Activated CD8-positive, alpha-beta T cell treated with anti-CD3 and anti-CD28 coated beads, Interleukin-2, amount 10 ng/mL, durations not matched to agents 7 days and 5 days (primary cell): ENCODE results near the gene FKBP1A. TPM values are rescaled to one million over a fixed set of nuclear protein-coding genes. Genes with fewer than 3 reads are reported as not detected.
A peak's percentile ranks its signal among the peaks of the same experiment; 100 is the strongest.

Experiments used
- ATAC-seq: fragments of 150-1000 bp; cut with Tn5 transposase; one replicate; pipeline ENCODE4 v1.10.0; 2021; ENCODE audit warnings: moderate library complexity
- CTCF ChIA-PET: fragments of 350-600 bp; sonication (Branson Sonifier 250); formaldehyde crosslinking; loops from one replicate; lab custom pipeline; 2021; ENCODE audit warnings: antibody characterized with exemption; lab: Charles Lee
- POLR2A ChIA-PET: fragments of 350-600 bp; sonication (Branson Sonifier 250); formaldehyde crosslinking; loops from one replicate; lab custom pipeline; 2021; ENCODE audit warnings: antibody characterized with exemption; lab: Charles Lee
- DNase-seq: peaks from one replicate; pipeline ENCODE4 v3.0.0-alpha.2; 2020
- H3K27ac Mint-ChIP-seq: one replicate; pipeline ENCODE4 v1.8.0; 2021; ENCODE audit warnings: mild to moderate bottlenecking, mixed read lengths
- H3K27me3 Mint-ChIP-seq: one replicate; pipeline ENCODE4 v1.8.0; 2021; ENCODE audit warnings: low read depth, mixed read lengths
- H3K36me3 Mint-ChIP-seq: one replicate; pipeline ENCODE4 v1.8.0; 2021; ENCODE audit warnings: low read depth, mixed read lengths
- H3K4me1 Mint-ChIP-seq: one replicate; pipeline ENCODE4 v1.8.0; 2021; ENCODE audit warnings: low read depth, mixed read lengths
- H3K4me3 Mint-ChIP-seq: one replicate; pipeline ENCODE4 v1.8.0; 2021; ENCODE audit warnings: mild to moderate bottlenecking, mixed read lengths
- H3K9me3 Mint-ChIP-seq: one replicate; pipeline ENCODE4 v1.8.0; 2022; ENCODE audit warnings: mixed read lengths; ENCODE audit not compliant: insufficient read depth
- total RNA-seq, 2 experiments: library from RNA; stranded (reverse); gene quantifications; one replicate each; pipeline ENCODE4 v1.2.3, GENCODE V29; 2021

Gene FKBP1A
- total RNA-seq, 2 experiments from 2014 or later, result 288 to 291 TPM

DNA sequence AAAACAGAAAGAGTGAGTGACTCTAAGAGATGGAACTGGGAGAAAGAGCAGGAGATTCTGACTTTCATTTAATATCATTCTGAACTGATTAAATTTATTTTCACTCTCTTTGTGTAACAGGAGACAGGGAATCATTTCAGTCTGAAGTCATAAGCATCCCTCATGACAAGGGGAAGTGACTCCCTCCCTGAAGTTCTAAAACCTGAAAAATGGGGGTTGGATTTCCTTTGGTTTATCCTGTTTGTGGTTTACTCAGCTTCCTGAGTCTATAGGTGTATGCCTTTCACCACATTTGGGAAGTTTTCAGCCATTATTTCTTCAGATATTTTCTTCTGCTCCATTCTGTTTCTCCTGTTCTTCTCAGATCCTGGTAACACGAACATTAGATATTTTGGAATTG lies 3.4 kb upstream of the FKBP1A start:
- Mint-ChIP-seq H3K4me1 (peaks cover 39% of the 10 kb centered on the region), H3K36me3 (peaks cover 15% of the 10 kb centered on the region), H3K27ac (no peak overlapping the region), H3K9me3 (peaks cover 3% of the 10 kb centered on the region), H3K4me3 (no peak overlapping the region), H3K27me3 (peaks cover 30% of the 10 kb centered on the region)
- ChIA-PET POLR2A (no interaction called here), CTCF (no interaction called here)
- DNase-seq, result no peak
- no peak for ATAC-seq

DNA sequence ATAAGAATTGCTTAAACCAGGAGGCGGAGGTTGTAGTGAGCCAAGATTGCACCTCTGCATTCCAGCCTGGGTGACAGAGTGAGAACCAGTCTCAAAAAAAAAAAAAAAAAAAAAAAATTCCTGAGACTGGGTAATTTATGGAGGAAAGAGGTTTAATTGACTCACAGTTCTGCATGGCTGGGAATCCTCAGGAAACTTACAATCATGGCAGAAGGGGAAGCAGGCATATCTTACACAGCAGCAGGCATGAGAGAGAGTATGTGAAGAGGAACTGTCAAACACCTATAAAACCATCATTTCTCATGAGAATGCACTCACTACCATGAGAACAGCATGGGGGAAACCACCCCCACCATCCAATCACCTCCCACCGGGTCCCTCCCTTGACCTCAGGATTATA lies 1.8 kb upstream of the FKBP1A start:
- H3K9me3 Mint-ChIP-seq, result peaks cover 3% of the 10 kb centered on the region
- ChIA-PET CTCF (interaction anchor here (0.6 to 1.4 kb wide), 2 partner anchors 42 to 109 kb away, joined by 3 read pairs; no protein-coding TSS in a partner anchor), POLR2A (no interaction called here)
- DNase-seq, result no peak
- no peak overlapping the region for H3K27ac Mint-ChIP-seq
- peaks cover 55% of the 10 kb centered on the region for H3K4me1 Mint-ChIP-seq
- ATAC-seq, result no peak
- peaks cover 28% of the 10 kb centered on the region for H3K36me3 Mint-ChIP-seq
- peaks cover 26% of the 10 kb centered on the region for H3K27me3 Mint-ChIP-seq
- H3K4me3 Mint-ChIP-seq, result no peak overlapping the region

DNA sequence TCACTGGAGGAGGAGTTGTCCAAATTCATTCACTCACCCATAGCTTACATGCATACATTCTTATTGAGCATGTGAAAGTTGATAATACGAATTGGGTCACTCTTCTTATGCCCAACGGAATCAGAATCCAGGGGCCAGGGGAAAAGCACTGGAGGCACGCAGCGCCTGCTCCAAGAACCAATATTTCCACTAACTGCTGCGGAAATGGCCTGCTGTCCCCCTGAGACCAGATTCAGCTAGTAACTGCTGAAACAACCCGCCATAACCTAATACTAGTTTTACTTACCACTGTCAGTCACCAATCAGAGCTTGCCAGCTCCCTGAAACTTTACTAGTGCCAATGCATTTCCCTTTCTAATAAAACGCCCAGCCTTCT lies 641 bp upstream of the FKBP1A start:
- peak overlapping the region; percentile 91 for H3K27ac Mint-ChIP-seq
- CTCF ChIA-PET, result interaction anchor here (0.7 to 5.8 kb wide), 5 partner anchors 9 to 73 kb away, joined by 3 to 45 read pairs (median 15); partner anchors contain the start of gene NSFL1C
- H3K4me1 Mint-ChIP-seq, result peaks cover 66% of the 10 kb centered on the region

DNA sequence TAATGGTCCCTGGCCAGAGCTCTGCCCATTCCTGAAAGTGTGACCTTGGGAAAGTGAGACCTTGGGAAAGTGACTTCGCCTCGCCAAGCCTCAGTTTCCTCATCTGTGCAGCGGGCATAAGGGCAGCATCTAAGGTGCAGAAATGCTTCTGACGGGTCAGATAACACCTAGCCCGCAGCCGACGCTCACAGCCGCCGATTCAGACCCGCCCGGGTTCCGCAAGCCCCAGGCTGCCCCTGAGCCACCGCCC lies 486 bp downstream of the FKBP1A start:
- H3K4me1 Mint-ChIP-seq, result peaks cover 76% of the 10 kb centered on the region
- H3K4me3 Mint-ChIP-seq, result peak overlapping the region; percentile 86
- H3K27me3 Mint-ChIP-seq, result peaks cover 16% of the 10 kb centered on the region
- peak; percentile 30 for DNase-seq
- peak overlapping the region; percentile 81 for H3K27ac Mint-ChIP-seq
- H3K36me3 Mint-ChIP-seq, result peaks cover 38% of the 10 kb centered on the region
- CTCF ChIA-PET, result interaction anchor here (0.7 to 5.8 kb wide), 14 partner anchors 10 to 284 kb away, joined by 3 to 45 read pairs (median 6); partner anchors contain the start of genes NSFL1C and SDCBP2
- H3K9me3 Mint-ChIP-seq, result peaks cover 3% of the 10 kb centered on the region
- POLR2A ChIA-PET, result interaction anchor here (0.9 to 2.6 kb wide), 4 partner anchors 15 to 75 kb away, joined by 3 to 10 read pairs (median 8); partner anchors contain the start of gene NSFL1C
- peak; percentile 13 for ATAC-seq

More for the DNA sequence above, 641 bp upstream of the FKBP1A start:
- POLR2A ChIA-PET, result interaction anchor here (1.1 to 2.6 kb wide), 2 partner anchors 74 to 81 kb away, joined by 3 to 9 read pairs; partner anchors contain the start of gene NSFL1C
- H3K36me3 Mint-ChIP-seq, result peaks cover 32% of the 10 kb centered on the region
- H3K27me3 Mint-ChIP-seq, result peaks cover 19% of the 10 kb centered on the region
- H3K4me3 Mint-ChIP-seq, result peak overlapping the region; percentile 88
- ATAC-seq, result no peak
- no peak for DNase-seq
- H3K9me3 Mint-ChIP-seq, result peaks cover 3% of the 10 kb centered on the region

DNA sequence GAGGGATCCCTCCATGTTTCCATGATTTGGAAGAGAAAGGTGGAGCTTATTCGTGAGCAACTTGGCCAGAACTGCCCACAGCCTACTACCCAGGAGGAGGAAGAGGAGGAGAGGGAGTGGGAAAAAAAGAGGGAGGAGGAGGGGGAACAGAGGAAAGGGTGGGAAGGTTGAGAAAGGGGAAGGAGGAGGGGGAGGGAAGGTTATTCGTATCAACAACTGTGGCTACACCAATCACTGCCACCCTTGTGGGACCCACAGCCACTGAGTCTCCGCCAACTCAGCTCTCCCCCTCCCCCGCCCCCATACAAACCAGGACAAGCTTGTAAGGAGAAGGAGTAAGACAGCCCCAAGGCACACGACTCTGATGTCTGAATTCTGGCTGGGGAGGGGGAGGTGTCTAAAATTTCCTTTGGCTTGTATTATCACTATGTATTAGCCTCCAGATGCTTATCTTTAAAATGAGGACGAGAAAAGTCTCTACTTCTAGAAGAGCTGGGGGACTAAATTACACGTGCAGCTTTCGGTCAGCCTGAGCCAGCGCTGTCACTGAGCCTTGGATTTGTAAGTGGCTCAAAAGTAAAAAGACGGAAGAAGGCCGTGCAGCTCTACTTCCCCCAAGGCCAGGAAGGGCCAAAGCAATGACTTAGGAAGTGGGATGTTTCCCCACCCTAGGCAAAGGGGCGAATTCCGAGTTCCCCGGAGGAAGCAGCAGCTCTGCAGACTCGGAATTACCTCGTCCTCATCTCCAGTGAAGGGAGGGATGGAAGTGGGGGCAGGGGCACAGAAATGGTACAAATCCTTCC lies 1.0 kb downstream of the FKBP1A start:
- peaks cover 3% of the 10 kb centered on the region for H3K9me3 Mint-ChIP-seq
- H3K36me3 Mint-ChIP-seq, result peaks cover 40% of the 10 kb centered on the region
- peak overlapping the region; percentile 86 for H3K4me3 Mint-ChIP-seq
- H3K27ac Mint-ChIP-seq, result peak overlapping the region; percentile 81
- peaks cover 16% of the 10 kb centered on the region for H3K27me3 Mint-ChIP-seq
- DNase-seq (peak; percentile 43), ATAC-seq (no peak)
- POLR2A ChIA-PET, result interaction anchor here (0.8 to 2.6 kb wide), 8 partner anchors 14 to 273 kb away, joined by 3 to 10 read pairs (median 5); partner anchors contain the start of genes NSFL1C and PSMF1
- peaks cover 77% of the 10 kb centered on the region for H3K4me1 Mint-ChIP-seq
- CTCF ChIA-PET, result interaction anchor here (0.6 to 5.8 kb wide), 20 partner anchors 9 to 284 kb away, joined by 3 to 45 read pairs (median 4); partner anchors contain the start of genes NSFL1C and SDCBP2

DNA sequence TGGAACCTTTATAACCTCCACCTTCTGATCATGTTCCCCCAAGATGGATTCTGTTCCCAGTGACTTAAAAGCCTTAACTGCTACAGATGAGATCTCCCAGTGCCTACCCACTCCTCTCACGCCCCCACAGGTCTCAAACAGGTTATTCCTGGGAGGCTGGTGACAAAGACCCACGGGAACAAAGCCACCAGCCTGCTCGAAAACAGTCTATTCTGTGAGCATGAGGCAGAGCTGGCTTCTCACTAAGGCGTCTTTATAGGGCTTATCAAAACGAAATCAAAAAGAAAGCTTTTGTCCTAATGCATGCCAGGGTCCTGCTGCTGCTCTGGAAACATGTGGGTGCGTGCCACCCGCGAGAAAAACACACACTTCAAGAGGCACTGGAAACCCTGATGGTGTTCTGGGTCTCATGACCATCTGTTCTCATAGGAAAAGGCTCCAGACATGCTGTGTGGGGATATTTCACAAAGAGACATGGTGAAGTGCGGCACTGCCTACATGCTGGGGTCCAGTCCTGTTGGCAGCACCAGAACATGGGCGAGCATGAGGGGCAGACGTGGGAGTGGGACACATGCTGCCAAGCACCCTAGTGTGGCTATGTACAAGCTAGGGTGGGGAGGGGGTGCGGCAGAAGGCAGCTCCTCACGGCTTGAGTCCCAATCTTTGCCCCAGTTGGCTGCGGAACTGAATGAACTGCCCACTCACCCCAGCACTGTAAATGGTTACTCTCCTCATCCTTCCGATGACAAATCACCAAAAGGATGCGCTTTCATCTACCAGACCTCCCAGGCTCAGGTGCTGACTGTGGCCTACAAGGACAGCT lies 2.1 kb downstream of the FKBP1A start:
- H3K4me1 Mint-ChIP-seq, result peaks cover 77% of the 10 kb centered on the region
- H3K27ac Mint-ChIP-seq, result peak overlapping the region; percentile 81
- H3K9me3 Mint-ChIP-seq, result no peaks in the 10 kb centered on the region
- ChIA-PET CTCF (interaction anchor here (0.8 to 5.8 kb wide), 12 partner anchors 8 to 136 kb away, joined by 3 to 45 read pairs (median 6); partner anchors contain the start of genes NSFL1C and SDCBP2), POLR2A (interaction anchor here (0.8 to 1.9 kb wide), 5 partner anchors 13 to 272 kb away, joined by 3 to 7 read pairs (median 4); partner anchors contain the start of gene PSMF1)
- H3K27me3 Mint-ChIP-seq, result peaks cover 11% of the 10 kb centered on the region
- peaks cover 47% of the 10 kb centered on the region for H3K36me3 Mint-ChIP-seq
- ATAC-seq (no peak), DNase-seq (peak; percentile 26)
- H3K4me3 Mint-ChIP-seq, result peak overlapping the region; percentile 86

DNA sequence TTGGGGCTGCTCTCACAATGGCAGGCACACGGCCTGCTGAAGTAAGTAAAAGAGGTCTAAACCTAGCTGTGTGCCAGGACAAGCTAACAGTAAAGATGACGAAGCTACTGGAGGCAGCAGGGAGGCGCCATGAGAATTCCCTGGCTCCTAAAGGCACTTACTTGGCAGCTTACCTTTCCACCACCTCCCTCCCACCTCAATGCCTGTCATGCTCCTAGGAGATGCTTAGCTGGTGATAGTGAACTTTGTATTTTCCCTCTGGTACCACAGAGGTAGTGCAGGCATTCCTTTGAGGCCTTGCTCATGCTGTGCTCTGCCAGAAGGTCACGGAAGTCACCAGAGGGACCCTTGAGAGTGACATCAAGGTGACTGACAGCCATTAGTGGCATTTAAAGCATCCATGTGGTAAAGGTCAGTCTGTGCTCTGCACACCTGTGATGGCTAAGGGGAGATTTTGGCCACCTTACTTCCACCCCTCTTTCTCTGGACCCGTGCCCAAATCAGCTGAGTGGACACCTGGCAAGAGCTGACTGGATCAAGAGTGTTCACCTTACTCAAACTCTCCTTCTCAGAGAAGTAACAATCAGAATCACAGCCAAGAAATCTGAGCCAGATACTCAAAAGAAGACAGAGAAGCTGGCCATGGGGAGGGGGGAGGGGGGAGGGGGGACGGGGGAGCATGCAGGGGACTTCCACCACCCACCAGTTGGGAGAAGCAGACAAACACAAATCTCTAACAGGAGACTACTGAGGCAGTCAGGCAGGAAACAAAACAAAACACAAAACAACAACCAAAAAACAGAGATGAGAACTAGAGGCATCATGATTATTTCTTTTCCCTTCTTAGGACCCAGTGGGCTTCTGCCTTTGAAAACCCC lies 2.9 kb downstream of the FKBP1A start:
- peaks cover 78% of the 10 kb centered on the region for H3K4me1 Mint-ChIP-seq
- ATAC-seq (no peak), DNase-seq (no peak)
- H3K9me3 Mint-ChIP-seq, result no peaks in the 10 kb centered on the region
- peak overlapping the region; percentile 86 for H3K4me3 Mint-ChIP-seq
- peaks cover 49% of the 10 kb centered on the region for H3K36me3 Mint-ChIP-seq
- H3K27ac Mint-ChIP-seq, result peak overlapping the region; percentile 81
- CTCF ChIA-PET, result interaction anchor here (0.6 to 5.8 kb wide), 5 partner anchors 7 to 387 kb away, joined by 3 to 45 read pairs (median 13); no protein-coding TSS in a partner anchor
- peaks cover 3% of the 10 kb centered on the region for H3K27me3 Mint-ChIP-seq
- POLR2A ChIA-PET, result interaction anchor here (0.9 to 1.5 kb wide), 3 partner anchors 32 to 76 kb away, joined by 4 to 6 read pairs (median 6); partner anchors contain the start of gene NSFL1C

DNA sequence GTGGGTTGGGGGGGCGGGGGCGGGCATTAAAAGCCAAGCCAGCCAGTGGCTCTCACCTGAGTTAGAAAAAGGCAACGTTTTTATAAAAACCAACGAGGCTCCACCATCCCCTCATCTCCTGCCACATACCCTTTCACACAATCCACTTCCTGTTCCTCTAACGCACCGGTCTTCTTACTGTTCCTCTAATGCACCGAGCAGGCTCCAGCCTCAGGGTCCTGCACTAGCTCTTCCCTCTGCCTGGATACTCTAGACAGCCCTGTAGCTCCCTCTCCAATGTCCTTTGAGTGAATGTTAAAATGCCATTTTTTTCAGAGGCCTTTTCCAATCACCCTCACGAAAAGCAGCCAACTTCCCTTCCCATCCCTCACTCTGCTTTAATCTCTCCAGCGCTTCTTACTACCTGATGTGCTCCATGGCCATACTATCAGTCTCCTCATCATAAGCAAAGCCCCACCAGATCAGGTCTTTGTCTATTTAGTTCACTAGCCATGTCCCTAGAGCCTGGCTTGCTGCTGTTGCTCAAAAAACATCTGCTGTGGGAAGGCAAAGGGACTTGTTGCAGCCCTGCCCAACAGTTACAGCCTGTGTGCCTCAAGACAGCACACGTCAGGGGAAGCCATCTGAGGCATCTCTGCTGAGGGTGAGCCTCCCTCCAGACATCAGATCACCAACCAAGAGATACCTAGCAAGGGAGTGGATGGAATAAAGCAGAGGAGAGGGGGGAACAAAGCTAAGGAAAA lies 3.9 kb downstream of the FKBP1A start:
- Mint-ChIP-seq H3K27me3 (no peaks in the 10 kb centered on the region), H3K4me1 (peaks cover 82% of the 10 kb centered on the region), H3K9me3 (no peaks in the 10 kb centered on the region), H3K4me3 (peak overlapping the region; percentile 74), H3K36me3 (peaks cover 56% of the 10 kb centered on the region), H3K27ac (peak overlapping the region; percentile 86)
- ATAC-seq (peak; percentile 49), DNase-seq (peak; percentile 65)
- CTCF ChIA-PET, result interaction anchor here (0.6 to 5.8 kb wide), 4 partner anchors 31 to 388 kb away, joined by 3 to 45 read pairs (median 4); no protein-coding TSS in a partner anchor
- POLR2A ChIA-PET, result interaction anchor here (0.6 to 1.3 kb wide), 5 partner anchors 12 to 1761 kb away, joined by 3 to 6 read pairs (median 4); partner anchors contain the start of gene NSFL1C

DNA sequence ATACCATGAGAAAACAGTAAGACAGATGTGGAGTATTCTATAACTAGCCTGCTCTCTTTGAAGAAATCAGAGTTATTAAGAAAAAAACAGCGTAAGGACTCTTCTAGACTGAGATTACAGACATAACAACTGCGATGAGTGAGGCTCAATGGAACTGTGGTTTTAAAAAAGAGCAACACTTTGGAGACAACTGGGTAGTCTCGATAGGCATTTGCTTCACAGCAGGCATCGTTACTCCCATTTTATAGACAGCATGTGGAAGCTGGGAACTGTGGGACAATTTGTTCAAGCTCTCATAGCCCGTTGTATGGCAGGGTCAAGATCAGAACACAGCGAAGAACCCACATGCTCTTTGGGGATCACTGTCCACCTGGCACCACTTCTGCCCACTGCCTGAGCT lies 4.6 kb downstream of the FKBP1A start:
- Mint-ChIP-seq H3K4me1 (peaks cover 80% of the 10 kb centered on the region), H3K27me3 (no peaks in the 10 kb centered on the region), H3K27ac (peak overlapping the region; percentile 86), H3K36me3 (peaks cover 60% of the 10 kb centered on the region), H3K4me3 (peak overlapping the region; percentile 74), H3K9me3 (no peaks in the 10 kb centered on the region)
- DNase-seq (no peak), ATAC-seq (no peak)
- POLR2A ChIA-PET, result interaction anchor here (0.7 to 1.2 kb wide), 2 partner anchors 11 to 63 kb away, joined by 4 read pairs; no protein-coding TSS in a partner anchor
- CTCF ChIA-PET, result interaction anchor here (1.4 to 5.8 kb wide), 3 partner anchors 31 to 389 kb away, joined by 3 to 45 read pairs (median 5); no protein-coding TSS in a partner anchor

DNA sequence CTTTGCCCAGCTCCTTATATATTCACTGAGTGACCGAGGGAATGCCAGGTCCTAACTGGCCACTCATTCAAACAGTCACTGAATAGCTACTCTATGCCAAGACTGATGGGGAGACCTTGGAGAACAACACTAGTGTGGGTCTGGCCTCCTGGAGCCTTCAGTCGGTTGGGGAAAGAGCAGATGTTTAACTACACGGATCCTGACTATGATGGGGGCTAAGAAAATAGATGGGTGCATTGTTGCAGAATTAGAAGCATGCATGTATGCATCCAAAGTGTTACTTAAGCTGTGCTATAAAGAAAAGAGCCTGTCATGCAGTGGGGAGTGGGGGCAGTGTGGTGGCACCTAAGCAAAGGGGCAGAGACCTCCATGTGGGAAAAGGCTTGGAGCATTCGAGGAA lies 6.5 kb downstream of the FKBP1A start:
- ChIA-PET POLR2A (no interaction called here), CTCF (interaction anchor here (0.8 to 1.2 kb wide), 4 partner anchors 14 to 159 kb away, joined by 3 to 4 read pairs (median 3); no protein-coding TSS in a partner anchor)
- Mint-ChIP-seq H3K36me3 (peaks cover 71% of the 10 kb centered on the region), H3K9me3 (no peaks in the 10 kb centered on the region), H3K4me3 (no peak overlapping the region), H3K4me1 (peaks cover 90% of the 10 kb centered on the region), H3K27ac (no peak overlapping the region), H3K27me3 (no peaks in the 10 kb centered on the region)
- no peak for DNase-seq
- ATAC-seq, result no peak
